Tibial nerve (tissue), 4 donors: ENCODE results near the gene STK39. TPM values are rescaled to one million over a fixed set of nuclear protein-coding genes. Genes with fewer than 3 reads are reported as not detected.

Experiments
- DNase-seq, 2 donors: peaks; one replicate each; pipeline ENCODE4 v3.0.0-alpha.2; 2019; ENCODE audit warnings: low spot score in 2 of 2
- H3K27ac ChIP-seq, 4 donors: fragments of 200-600 bp; sonication (generic) in 3 of 4; one replicate each; pipeline ENCODE4 v1.5.1; 2017 to 2019; ENCODE audit warnings: mild to moderate bottlenecking in 1 of 4
- H3K27me3 ChIP-seq, 2 donors: fragments of 200-600 bp; sonication (generic) in 1 of 2; one replicate each; pipeline versions ENCODE4 v1.5.1 to v1.6.0; 2017 to 2019
- H3K36me3 ChIP-seq, 3 donors: fragments of 200-600 bp; sonication (generic); one replicate each; pipeline ENCODE4 v1.5.1; 2018 to 2019
- H3K4me1 ChIP-seq, 4 donors: fragments of 200-600 bp; sonication (generic) in 3 of 4; one replicate each; pipeline ENCODE4 v1.5.1; 2017 to 2019
- H3K4me3 ChIP-seq, 4 donors: fragments of 200-600 bp; sonication (generic) in 3 of 4; one replicate each; pipeline ENCODE4 v1.5.1; 2017 to 2019; ENCODE audit warnings: mild to moderate bottlenecking in 1 of 4, moderate library complexity in 1 of 4
- H3K9me3 ChIP-seq, 4 donors: fragments of 200-600 bp; sonication (generic) in 3 of 4; one replicate each; pipeline ENCODE4 v1.5.1; 2017 to 2019
- EP300 ChIP-seq, 2 donors: sonication (generic); formaldehyde crosslinking; IDR thresholded peaks; one replicate each; pipeline ENCODE4 v1.6.1; 2017; ENCODE audit warnings: antibody characterized with exemption in 2 of 2, mild to moderate bottlenecking in 1 of 2
- POLR2A ChIP-seq, 2 donors: fragments of 450-650 bp; IDR thresholded peaks; one replicate each; pipeline ENCODE4 v1.6.1; 2017; ENCODE audit warnings: antibody characterized with exemption in 2 of 2, mild to moderate bottlenecking in 2 of 2, moderate library complexity in 2 of 2
- WGBS, 2 donors: methylation state at CpG; one replicate each; pipeline ENCODE4 v1.1.5; 2018; 5-methylcytosine and 5-hydroxymethylcytosine counted together
- total RNA-seq, 4 donors: library from RNA; depleted of rRNA; stranded (reverse); fragments of >200 nt; gene quantifications; one replicate each; pipeline ENCODE4 v1.1.0, GENCODE V29; 2016
- TF ChIP-seq, protein P1 (sequence below), 5 experiments: fragments of 200-600 bp in 3 of 5; fragments of 450-650 bp in 2 of 5; sonication (generic) in 3 of 5; IDR thresholded peaks; one replicate each; pipeline ENCODE4 v1.5.1; 2016 to 2019; ENCODE audit warnings: antibody characterized with exemption in 5 of 5, mild to moderate bottlenecking in 3 of 5, moderate library complexity in 2 of 5

Gene STK39
- total RNA-seq, 4 donors from 2014 or later: 8.5 to 13.5 (median 12.0) TPM

DNA sequence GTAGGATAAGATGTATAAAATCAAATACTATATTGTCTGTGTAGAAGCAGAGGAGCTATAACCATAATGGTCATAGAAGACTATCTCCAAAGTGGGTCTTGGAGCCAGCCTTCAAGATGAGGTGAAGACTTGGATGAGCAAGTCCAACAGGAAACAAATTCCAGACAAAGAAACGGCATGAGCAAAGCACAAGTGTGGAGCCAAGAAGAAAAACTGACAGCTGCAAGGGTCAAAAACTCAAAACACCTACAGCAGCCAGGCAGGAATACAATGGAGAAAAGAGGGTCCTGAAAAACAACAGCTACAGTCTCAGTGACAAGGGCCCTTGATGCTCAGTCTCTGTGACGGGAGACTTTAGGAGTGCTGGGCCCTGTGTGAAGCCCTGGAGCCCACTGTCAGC lies 102.4 kb downstream of the STK39 start:
- Histone ChIP-seq H3K27me3 (no peaks in the 10 kb centered on the region), H3K4me1 (peaks cover 0 to 28% (median 0%) of the 10 kb centered on the region in 4 donors), H3K36me3 (no peaks in the 10 kb centered on the region), H3K27ac (no peak overlapping the region), H3K9me3 (no peaks in the 10 kb centered on the region), H3K4me3 (no peak overlapping the region)
- no peak for DNase-seq
- no peak for TF ChIP-seq EP300 (IDR thresholded peaks at IDR 0.05)
- no peak for TF ChIP-seq POLR2A (IDR thresholded peaks at IDR 0.05)
- TF ChIP-seq, protein P1, sequence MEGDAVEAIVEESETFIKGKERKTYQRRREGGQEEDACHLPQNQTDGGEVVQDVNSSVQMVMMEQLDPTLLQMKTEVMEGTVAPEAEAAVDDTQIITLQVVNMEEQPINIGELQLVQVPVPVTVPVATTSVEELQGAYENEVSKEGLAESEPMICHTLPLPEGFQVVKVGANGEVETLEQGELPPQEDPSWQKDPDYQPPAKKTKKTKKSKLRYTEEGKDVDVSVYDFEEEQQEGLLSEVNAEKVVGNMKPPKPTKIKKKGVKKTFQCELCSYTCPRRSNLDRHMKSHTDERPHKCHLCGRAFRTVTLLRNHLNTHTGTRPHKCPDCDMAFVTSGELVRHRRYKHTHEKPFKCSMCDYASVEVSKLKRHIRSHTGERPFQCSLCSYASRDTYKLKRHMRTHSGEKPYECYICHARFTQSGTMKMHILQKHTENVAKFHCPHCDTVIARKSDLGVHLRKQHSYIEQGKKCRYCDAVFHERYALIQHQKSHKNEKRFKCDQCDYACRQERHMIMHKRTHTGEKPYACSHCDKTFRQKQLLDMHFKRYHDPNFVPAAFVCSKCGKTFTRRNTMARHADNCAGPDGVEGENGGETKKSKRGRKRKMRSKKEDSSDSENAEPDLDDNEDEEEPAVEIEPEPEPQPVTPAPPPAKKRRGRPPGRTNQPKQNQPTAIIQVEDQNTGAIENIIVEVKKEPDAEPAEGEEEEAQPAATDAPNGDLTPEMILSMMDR (IDR thresholded peaks at IDR 0.05): no peak
- WGBS, 2 donors: 68 to 83% methylated on average over 2 of the region's 2 CpGs

- Histone ChIP-seq H3K9me3 (no peaks in the 10 kb centered on the region), H3K4me3 (no peak overlapping the region), H3K27ac (no peak overlapping the region), H3K4me1 (peaks cover 0 to 17% (median 0%) of the 10 kb centered on the region in 4 donors), H3K36me3 (peaks cover 0 to 2% (median 0%) of the 10 kb centered on the region in 3 donors), H3K27me3 (no peaks in the 10 kb centered on the region)
- TF ChIP-seq, protein P1 (IDR thresholded peaks at IDR 0.05): no peak
- TF ChIP-seq EP300 (IDR thresholded peaks at IDR 0.05) (no peak), POLR2A (IDR thresholded peaks at IDR 0.05) (no peak)
- 95 to 98% methylated on average over 3 of the region's 3 CpGs for WGBS, 2 donors
- DNase-seq: no peak
These were observed 103.6 kb downstream of the STK39 start for GRCh38 chr2:168143813-168144212.

DNA sequence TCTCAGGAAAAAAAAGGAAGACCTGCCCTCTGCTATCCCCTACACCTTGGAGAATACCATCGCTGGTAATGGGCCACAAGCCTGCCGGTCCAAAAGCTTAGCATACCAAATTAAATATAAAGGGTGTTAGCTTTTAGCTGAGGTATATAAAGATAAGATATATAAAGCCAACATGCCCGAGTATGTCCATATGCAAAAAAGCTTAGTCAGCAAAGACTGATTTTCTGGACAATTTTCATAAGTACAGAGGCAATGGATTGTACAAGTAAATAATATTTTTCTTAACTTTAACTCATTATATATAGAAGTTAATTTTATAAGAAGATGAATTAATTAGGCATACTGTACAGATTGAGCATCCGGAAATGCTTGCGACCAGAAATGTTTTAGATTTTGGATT lies 106.5 kb downstream of the STK39 start:
- Histone ChIP-seq H3K27me3 (no peaks in the 10 kb centered on the region), H3K4me3 (no peak overlapping the region), H3K9me3 (no peaks in the 10 kb centered on the region), H3K27ac (no peak overlapping the region), H3K4me1 (peaks cover 0 to 7% (median 0%) of the 10 kb centered on the region in 4 donors), H3K36me3 (peaks cover 0 to 3% (median 0%) of the 10 kb centered on the region in 3 donors)
- TF ChIP-seq EP300 (IDR thresholded peaks at IDR 0.05): no peak
- 96 to 98% methylated on average over 5 of the region's 5 CpGs for WGBS, 2 donors
- no peak for DNase-seq

DNA sequence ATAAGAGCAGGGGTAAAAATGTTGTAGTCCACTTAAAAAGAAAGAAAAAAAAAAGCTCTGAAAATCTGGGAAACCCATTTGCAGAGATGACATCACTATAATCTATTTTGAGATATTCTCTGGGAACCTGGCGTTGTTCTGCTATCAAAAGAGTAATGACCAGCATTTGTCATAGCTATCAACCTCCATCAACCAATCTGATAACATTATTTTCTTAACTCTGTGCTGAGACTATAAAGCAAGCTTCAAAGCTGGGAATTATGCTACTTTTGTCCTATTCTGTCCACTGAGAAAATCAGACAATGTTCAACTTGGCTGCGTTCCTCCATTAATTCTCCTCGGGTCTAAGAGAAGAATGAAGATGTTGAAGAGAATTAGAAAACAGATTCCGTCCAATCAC lies 107.5 kb downstream of the STK39 start:
- H3K27ac ChIP-seq: no peak overlapping the region
- no peak for DNase-seq
- TF ChIP-seq POLR2A (IDR thresholded peaks at IDR 0.05) (no peak), EP300 (IDR thresholded peaks at IDR 0.05) (no peak)
- TF ChIP-seq, protein P1 (IDR thresholded peaks at IDR 0.05): no peak

GRCh38 chr2:168138901-168139300 lies 108.5 kb downstream of the STK39 start:
- H3K36me3 ChIP-seq: peaks cover 0 to 10% (median 0%) of the 10 kb centered on the region in 3 donors
- no peaks in the 10 kb centered on the region for H3K9me3 ChIP-seq
- 86 to 89% methylated on average over 5 of the region's 5 CpGs for WGBS, 2 donors
- no peaks in the 10 kb centered on the region for H3K27me3 ChIP-seq
- no peak for DNase-seq
- H3K4me3 ChIP-seq: no peak overlapping the region
- H3K27ac ChIP-seq: no peak overlapping the region
- no peak for TF ChIP-seq POLR2A (IDR thresholded peaks at IDR 0.05)
- TF ChIP-seq EP300 (IDR thresholded peaks at IDR 0.05): no peak
- TF ChIP-seq, protein P1 (IDR thresholded peaks at IDR 0.05): no peak
- peaks cover 0 to 7% (median 0%) of the 10 kb centered on the region in 4 donors for H3K4me1 ChIP-seq

More for the DNA sequence above, 107.5 kb downstream of the STK39 start:
- 59 to 61% methylated on average over 4 of the region's 4 CpGs for WGBS, 2 donors
- no peak overlapping the region for H3K4me3 ChIP-seq
- H3K36me3 ChIP-seq: peaks cover 0 to 3% (median 0%) of the 10 kb centered on the region in 3 donors
- H3K4me1 ChIP-seq: peaks cover 0 to 7% (median 0%) of the 10 kb centered on the region in 4 donors
- H3K9me3 ChIP-seq: no peaks in the 10 kb centered on the region
- H3K27me3 ChIP-seq: no peaks in the 10 kb centered on the region

DNA sequence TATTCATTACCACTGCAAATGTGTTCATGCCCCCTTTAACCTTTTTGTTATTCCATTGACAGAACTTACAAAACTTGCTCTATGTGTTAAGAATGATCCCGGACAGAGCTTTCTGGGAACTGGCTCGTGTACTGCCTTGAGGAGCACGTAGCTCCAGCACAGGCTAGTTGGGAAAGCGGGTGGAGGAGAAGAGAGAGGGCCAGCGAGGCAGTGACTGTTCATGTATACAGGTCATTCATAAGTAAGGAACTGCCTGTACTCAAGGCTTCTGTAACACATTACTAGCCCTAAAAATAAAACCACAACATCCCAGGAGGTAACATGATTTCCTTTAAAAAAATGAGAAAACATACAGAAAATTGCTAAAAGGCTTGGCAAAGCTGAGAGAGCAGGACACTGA lies 109.0 kb downstream of the STK39 start:
- no peaks in the 10 kb centered on the region for H3K9me3 ChIP-seq
- TF ChIP-seq EP300 (IDR thresholded peaks at IDR 0.05) (peak in 1 of 2 donors; percentile 47), POLR2A (IDR thresholded peaks at IDR 0.05) (no peak)
- peak in 1 of 2 donors; percentile 37 for DNase-seq
- H3K27ac ChIP-seq: no peak overlapping the region
- H3K27me3 ChIP-seq: no peaks in the 10 kb centered on the region
- 42 to 50% methylated on average over 5 of the region's 5 CpGs for WGBS, 2 donors
- H3K4me3 ChIP-seq: no peak overlapping the region
- peaks cover 0 to 11% (median 0%) of the 10 kb centered on the region in 3 donors for H3K36me3 ChIP-seq
- peaks cover 0 to 7% (median 0%) of the 10 kb centered on the region in 4 donors for H3K4me1 ChIP-seq
